ENCODE results near the gene ADAT2.
A peak's percentile ranks its signal among the peaks of the same experiment; 100 is the strongest.

Gene ADAT2

DNA sequence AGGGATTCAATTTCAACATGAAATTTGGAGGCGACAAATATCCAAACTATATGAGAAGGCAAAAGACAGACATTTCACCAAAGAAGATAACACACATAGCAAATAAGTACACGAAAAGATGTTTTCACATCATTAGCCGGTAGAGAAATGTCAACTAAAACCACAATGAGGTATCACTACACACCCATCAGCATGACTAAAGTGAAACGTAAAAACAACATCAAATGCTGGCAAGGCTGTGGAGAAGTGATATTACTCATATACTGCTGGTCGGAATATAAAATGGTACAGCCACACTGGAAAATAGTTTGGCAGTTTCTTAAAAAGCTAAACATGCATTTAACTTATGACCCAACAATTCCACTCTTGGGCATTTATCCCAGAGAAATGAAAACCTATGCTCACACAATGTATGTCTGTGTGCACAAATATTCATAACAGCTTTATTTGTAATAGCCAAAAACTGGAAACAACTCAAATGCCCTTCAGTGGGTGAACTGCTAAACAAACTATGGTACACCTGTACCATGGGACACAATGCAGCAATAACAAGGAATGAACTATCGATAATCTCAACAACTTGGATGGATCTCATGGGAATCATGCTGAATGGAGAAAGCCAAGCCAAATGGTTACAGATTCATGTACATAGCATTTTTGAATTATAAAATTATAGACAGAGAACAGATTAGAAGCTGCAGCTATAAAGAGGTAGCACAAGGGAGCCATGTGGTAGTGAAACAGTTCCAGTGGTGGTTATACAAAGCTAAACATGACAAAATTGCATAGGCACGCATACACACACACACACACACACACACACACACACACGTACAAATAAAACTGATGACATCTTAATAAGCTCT lies 8.6 kb downstream of the ADAT2 start:
- no peak for DNase-seq (ENCODE audit: low read depth, low spot score)

DNA sequence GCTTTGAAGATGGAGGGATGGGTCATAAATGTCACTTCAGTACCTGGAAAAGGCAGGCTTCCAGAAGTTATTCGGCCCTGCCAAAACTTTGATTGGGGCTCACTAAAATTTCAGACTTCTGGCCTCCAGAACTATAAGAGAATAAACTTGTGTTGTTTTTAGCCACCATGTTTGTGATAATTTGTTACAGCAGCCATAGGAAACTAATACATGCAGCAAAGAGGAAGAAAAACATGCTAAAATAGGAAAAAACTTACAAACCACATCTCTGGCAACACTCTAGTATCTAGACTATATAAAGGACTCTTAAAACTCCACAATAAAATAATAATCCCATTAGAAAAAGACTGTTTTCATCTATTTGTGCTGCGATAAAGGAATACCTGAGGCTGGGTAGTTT lies 9.5 kb downstream of the ADAT2 start:
- no peak for DNase-seq (ENCODE audit: low read depth, low spot score)

DNA sequence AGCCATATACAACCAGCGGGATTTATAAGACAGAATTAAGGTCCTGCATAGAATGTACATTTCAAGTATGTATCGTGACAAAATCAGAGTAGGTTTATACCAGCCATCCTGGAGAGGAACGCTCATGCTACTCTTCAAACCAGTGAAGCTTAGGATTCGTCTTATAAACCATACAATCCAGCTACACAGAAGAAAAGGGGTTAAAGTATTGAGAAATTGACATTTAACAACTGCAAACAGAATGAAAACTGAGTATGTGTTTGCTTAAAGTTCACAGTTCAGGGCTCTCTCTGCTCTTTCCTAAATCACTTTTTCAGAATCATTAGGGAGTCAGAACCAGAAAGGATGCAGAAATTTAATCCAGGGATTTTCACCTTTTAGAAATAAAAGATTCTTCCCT lies 17.9 kb downstream of the ADAT2 start:
- DNase-seq (ENCODE audit: low read depth, low spot score): no peak

DNA sequence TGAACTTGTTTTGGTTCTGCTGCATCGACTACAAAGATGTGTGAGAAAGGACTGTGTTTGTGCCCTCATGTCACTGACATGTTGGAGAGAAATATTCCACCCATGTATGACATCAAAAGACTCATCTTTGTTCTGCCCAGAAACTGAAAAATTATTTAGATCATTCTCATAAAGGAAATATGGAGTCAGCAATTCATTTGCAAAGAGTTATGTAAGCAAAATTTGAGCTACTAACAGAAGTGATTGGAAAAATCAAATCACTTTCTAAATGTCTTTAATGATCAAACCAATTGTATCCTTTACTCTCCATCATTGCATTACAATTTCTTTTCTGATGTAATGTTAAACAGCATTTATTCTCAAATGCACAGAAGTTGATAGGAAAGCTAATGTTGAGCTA lies 19.3 kb downstream of the ADAT2 start:
- DNase-seq (ENCODE audit: low read depth, low spot score): no peak

DNA sequence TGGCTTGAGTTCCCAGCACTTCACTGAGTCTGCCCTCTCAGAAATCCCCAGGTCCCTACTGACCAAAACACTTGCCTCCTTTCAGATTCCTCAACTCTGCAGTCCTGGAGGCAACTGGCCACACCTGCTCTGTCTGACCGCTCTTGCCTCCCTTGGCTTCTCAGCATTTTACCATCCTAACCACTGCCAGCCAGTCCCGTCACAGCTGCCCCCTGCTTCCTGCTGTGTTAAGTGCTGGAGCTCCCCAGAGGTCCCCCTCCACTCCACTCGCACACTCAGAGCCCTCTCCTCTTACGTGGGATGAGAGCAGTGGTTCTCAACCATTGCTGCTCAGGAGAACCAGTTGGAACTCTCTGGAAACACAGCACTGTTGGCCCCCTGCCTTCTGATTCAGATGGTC lies 20.5 kb downstream of the ADAT2 start:
- no peak for DNase-seq (ENCODE audit: low read depth, low spot score)

DNA sequence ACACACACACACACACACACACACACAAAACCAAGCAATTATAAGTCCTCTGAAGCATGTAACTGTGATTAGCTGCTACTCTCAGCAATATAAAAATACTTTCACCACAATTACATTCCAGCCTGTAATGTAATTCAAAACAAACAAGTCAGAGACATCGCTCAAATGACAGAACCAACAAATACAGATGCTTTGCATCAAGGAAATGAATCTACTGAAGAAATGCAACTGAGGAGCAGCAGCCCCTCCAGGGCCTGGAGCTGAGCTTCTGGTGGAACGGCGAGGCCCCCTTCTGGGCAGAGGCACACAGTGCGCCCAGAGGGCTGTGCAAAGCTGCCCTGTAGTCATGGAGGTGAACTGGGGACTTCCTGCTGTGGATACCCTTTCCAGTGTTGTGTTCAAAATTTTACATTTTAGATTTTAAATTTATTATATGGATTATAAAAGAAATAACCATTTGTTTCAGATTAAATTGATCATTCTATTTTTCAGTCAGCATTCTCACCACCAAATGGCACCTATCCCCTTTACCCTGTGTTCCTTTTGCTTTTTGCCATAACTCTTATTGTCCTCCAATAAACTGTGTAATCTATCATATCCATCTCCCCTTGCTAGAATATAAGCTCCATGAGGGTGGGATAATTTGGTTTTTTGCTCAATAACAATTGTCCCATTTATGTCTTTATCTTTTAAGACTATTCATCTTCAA lies 23.2 kb downstream of the ADAT2 start:
- DNase-seq (ENCODE audit: low read depth, low spot score): peak; percentile 77

DNA sequence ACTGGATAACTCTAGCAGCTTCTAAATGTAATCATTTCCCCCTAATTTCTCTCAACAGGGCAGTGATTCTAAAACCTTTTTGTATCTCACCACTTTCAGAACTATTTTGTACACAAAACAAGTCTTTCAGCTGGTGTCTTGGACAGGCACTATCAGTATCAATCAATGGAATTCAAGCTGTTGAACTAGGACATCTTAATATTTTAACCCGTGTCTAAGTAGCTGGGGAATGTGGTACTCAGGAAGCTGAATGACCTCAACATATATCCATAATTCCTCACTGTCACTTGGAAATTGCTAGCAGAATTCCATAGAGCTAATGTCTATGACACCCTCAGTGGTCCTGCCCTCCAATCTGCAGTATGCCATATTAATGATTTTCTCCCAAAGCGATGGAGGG lies 24.5 kb downstream of the ADAT2 start:
- no peak for DNase-seq (ENCODE audit: low read depth, low spot score)

DNA sequence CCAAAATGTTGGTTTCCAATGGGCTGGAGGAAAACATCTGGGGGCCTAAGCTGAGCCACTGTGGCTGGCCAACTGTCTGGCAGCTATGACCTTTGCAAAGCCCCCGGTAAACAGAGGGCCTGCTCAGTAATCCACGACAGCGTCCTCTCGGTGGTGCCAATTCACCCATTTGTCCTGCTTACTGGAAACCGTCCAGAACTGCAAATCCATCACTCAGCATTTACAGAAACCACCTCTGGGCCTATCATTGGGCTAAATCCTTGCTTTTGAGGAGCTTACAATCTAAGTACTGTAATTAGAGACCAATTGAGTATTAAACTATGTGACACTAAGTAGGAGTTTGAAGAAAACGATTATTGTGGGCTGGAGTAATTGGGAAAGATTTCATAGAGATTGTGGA lies 31.0 kb downstream of the ADAT2 start:
- no peak for DNase-seq (ENCODE audit: low read depth, low spot score)

DNA sequence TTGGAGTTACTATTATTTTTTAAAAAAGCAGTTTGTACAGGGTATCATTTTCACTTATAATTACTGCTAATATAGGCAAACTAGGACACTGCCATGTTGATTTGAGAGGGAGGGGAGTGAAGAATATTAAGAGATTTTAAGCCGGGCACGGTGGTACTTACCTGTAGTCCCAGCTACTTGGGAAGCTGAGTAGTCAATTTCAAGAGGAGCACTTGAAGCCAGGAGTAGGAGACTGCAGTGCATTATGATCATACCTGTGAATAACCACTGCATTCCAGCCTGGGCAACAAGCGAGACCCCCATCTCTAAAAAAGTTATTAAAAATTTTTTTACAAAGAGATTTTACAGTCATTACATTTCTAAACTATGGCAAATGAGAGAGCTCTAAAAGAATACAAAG lies 35.7 kb downstream of the ADAT2 start:
- no peak for DNase-seq (ENCODE audit: low read depth, low spot score)

DNA sequence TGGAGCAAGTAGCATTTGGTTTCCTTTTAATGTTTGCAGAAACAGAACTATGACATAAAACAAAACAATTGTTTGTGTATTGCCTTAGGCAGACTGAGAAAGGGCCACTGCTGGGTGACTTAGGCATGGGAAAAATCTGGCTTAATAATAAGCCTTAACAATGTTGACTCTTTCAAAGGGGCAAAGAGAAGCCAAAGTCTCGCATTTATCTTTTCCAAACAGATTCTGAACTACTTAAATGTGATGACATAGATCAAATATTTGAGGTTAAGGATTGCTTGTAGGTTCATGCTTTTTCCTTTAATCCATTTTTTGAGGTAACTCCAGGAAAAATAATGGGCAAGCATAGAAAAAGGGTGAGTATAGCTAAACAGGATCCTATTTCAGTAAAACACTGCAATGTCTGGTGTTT lies 39.6 kb downstream of the ADAT2 start:
- peak; percentile 67 for DNase-seq (ENCODE audit: low read depth, low spot score)

DNA sequence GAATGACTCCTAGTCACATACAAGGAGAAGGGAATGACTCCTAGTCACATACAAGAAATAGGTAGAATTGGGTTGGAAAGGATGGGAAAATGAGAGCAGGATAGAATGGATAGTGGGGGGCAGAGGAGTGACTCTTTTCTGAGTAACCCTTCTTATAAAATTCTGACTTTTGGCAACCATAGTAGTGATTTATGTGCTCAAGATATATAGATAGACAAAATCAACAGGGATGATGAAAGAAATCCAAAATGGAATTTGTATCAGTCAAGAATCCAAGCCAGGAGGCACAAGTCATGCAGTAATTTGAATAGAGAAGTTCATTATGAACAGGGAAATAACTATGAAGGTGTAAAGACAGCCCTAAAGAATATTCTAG lies 41.7 kb downstream of the ADAT2 start:
- DNase-seq (ENCODE audit: low read depth, low spot score): no peak

DNA sequence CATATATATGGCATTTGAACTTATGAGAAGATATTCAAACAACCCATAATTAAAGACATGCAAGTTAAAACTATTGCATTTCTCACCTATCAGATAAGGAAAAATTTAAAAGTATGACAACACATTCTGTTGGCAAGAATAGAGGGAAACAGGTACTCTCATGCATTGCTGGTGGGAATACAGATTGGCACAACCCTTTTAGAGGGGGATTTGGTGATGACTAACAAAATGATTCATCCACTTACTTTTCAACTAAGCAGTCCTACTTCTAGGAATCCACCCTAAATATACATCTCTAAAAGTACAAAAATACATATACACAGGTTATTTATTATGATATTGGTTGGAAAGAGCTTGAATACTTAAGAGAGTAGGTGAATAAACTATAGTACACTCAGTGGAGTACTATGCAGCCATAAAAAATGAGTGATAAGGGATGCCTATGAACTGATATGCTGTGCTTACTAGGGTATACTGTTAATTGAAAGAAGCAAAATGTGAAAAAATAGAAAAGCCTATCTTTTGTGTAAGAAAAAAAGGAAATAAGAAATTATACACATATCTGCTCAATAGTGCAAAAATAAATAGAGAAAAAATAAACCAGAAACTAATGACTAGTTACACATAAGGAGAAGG lies 42.2 kb downstream of the ADAT2 start:
- DNase-seq (ENCODE audit: low read depth, low spot score): no peak

DNA sequence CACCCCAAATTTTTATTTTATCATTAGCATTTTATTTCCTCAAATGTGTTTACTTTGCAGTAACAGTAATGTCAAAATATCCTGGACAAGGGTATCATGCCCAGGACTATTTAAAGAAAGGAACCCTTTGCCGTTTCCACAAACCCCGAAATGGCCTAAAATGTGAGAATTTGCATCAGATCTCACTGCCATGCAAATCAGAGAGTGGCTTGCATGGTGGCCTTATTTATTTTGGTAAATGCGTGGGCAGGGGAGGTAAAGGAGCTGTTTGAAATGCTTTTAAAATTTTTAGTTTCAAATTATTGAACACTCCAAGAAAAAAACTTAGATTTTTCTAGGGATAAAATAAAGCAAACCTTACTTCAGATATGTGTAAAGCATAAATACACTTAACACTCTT lies 43.8 kb downstream of the ADAT2 start:
- DNase-seq (ENCODE audit: low read depth, low spot score): no peak

DNA sequence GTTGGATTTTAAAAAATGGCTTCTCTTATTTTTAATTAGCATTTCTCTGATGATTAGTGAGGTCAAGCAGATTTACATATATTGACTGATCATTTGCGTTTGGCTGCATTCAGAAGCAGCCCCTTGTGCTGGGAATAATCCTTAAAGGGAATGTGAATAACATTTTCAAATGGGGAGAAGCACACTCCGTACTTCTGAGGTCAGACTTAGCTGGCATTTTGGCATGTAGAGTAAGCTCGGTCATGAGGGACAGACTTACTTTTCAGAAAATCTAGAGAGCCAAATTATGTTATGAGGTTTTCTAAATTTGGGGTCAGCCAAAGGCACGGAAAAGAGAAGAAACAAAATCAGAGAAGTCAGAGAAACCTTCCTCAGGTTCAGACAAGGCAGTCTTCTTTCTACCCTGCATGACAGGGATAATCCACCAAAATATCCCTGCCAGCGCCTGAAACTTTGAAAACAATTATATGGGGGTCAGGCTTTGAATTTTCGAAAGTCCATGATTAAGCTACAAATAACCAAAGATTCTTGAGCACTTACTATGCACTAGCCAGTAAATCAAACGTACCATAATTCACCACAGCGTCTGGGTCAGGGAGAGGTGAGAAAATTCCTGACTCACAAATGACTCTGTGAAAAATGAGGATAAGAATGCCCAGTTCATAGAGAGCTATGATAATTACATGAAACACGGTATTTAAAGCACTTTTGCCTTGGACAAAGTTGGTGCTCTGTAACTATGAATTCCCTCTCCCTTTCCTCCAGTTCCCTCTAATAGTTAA lies 44.9 kb downstream of the ADAT2 start:
- no peak for DNase-seq (ENCODE audit: low read depth, low spot score)

DNA sequence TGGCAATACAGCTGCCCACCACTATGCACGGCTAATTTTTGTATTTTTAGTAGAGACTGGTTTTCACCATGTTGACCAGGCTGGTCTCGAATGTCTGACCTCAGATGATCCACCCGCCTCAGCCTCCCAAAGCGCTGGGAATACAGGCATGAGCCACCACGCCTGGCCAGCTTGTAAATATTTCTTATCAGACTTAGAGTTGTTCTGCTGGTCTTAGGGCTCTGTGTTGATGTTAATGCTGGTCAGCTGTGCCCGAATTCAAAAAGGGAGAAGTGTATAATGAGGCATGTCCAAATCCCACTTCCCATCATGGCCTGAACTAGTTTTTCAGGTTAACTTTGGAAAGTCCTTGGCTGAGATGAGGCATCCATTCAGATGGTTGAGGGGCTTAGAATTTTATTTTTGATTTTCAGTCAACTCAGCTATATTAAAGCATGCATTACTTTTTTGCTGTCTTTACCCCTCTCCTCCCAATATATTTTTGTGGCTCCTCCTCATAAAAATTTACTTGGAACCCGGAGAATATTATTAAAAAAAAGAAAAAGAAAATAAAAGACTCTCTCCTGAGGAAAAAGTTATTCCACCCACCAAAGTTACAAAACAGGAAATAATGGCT lies 47.7 kb downstream of the ADAT2 start:
- no peak for DNase-seq (ENCODE audit: low read depth, low spot score)

DNA sequence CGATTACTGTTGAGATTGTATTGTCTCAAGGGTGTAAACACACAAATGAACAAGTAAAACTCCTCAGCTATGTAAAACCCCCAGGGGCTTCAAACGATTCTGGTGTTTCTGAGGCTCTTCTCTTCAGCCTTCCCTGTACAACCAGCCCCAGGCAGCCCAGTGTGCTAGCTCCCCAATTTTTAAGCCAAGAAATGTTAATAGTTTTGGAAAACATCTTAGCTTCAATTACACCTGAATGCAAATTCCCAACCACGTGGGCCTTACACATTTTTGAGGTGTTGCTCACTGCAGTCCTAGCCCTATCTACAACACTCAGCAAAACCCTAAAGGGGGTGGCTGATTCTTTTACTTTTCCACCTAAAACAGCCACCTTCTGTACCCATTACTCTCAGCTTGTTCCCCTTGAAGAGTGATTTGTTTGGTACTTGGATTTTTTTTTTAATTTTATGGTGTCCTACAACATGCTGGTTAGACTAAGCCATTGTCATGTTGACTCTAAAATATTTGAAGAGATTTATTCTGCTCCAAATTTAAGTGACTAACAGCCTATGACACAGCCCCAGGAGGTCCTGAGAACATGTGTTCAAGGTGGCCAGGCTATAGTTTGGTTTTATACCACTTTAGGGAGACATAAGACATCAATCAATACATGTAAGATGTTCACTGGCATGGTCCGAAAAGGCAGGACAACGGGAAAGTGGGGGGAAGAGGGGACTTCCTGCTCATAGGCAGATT lies 48.7 kb downstream of the ADAT2 start:
- DNase-seq (ENCODE audit: low read depth, low spot score): no peak

DNA sequence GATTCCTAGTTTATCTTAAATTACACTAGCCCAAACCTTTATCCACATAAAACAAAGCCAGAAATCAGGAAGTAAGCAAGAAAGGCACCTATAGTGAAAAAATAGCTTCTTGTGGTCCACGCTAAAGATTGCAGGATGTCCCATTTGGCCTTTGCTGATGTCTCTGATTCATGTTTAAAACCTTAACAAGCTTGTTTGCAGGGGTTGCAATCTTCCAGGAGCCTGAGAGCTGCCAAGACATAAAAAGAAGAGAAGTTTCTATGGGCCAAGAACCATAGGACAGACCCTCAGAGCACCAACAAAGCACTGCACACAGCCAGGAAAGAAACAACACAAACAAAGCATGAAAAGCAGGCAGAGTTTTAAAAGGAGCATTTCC lies 49.4 kb downstream of the ADAT2 start:
- no peak for DNase-seq (ENCODE audit: low read depth, low spot score)

DNA sequence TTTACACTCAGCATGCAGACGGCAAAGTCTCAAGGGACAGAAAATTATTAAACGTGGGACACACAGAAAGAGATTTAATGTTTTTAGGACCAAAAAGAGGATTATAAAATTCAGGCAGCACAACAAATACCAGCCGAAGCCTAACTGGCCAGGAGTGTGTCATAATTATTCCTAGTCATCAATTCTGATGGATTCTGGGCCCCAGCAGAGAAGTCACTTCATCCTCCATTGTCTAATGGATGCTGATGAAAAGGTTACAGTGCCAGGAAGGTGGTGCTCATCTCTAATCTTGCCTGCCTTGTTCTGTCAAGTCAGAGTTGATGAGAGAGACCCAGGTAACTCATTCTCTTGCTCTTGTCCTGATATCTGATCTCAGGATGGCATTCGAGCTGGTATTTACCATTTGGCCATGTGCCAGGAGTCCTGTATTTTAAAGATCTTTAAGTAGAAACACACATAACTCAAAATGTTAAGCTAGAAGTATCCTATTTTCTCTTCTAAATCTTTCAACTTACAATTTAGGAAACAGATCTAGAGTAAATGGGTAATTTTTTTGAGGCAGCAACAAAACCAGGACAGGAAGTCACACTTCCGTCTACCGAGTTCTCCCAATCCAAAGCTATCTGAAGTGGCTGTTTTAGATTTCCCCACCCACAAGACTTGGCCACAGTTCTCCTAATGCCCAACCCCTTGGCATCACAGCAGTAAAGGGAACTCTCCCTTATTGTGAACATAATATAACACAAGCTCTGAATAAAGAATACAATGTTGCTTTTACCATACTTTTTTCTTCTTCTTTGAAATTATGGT lies 50.0 kb downstream of the ADAT2 start:
- no peak for DNase-seq (ENCODE audit: low read depth, low spot score)

DNA sequence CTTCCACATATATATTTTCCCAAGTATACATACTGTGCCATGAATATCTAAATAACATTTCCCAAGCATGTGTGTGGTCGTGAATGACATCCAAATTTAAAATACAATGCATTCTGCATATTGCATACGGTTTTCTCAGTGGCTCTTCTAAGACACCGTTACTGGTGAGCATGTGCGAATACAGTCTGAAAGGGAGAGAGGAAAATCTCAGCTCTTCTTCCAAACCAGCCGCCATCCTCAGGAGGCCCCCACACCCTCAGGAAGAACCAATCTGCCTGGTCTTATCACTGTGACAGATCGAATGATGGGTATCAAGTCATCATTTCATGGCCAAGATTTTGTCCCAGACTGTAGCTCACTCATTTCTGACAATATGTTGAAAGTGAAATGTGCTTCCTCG lies 50.7 kb downstream of the ADAT2 start:
- no peak for DNase-seq (ENCODE audit: low read depth, low spot score)

DNA sequence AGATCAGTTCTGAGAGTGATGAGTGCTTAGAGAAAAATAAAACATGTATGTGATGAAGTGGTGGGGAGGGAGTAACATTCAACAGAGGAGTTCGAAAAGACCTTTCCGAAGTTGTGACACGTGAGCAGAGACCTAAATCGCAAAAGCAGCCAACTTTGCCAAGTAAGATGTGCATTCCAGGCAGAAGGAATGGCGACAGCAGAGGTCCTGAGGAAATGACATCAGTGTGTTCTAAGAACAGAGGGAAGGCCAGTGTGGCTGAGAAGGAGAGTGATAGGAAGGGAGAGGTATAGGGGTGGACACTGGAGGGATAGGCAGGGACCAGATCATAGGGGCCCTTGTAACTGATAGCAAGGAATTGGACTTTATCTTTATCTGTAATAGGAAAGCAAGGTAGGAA lies 51.3 kb downstream of the ADAT2 start:
- DNase-seq (ENCODE audit: low read depth, low spot score): no peak

All from brain pericyte (primary cell).